WTC11 (cell line): ENCODE measurements around the gene SLIT3. TPM values are rescaled to one million over a fixed set of nuclear protein-coding genes. Genes with fewer than 3 reads are reported as not detected.

Experiments
- ATAC-seq: fragments of 200-7000 bp; cut with Tn5 transposase; 2 replicates; pipeline ENCODE4 v1.10.0; 2021; ENCODE audit warnings: mild to moderate bottlenecking, moderate library complexity
- CTCF ChIA-PET: fragments of 300-600 bp; sonication (Branson Sonifier 250); formaldehyde crosslinking; loops from one replicate; lab custom pipeline; 2021; ENCODE audit warnings: antibody characterized with exemption; lab: Charles Lee
- POLR2A ChIA-PET: fragments of 350-600 bp; sonication (Branson Sonifier 250); formaldehyde crosslinking; loops from one replicate; lab custom pipeline; 2021; ENCODE audit warnings: antibody characterized with exemption; lab: Charles Lee
- DNase-seq: peaks from one replicate; pipeline ENCODE4 v3.0.0; 2021; ENCODE audit warnings: low spot score
- H3K27ac Mint-ChIP-seq: 2 replicates; pipeline ENCODE4 v1.8.0; 2021; ENCODE audit warnings: mixed read lengths
- H3K27me3 Mint-ChIP-seq: 2 replicates; pipeline ENCODE4 v1.8.0; 2021; ENCODE audit warnings: low read depth, mild to moderate bottlenecking, moderate library complexity, mixed read lengths
- H3K36me3 Mint-ChIP-seq: 2 replicates; pipeline ENCODE4 v1.8.0; 2021; ENCODE audit warnings: mixed read lengths
- H3K4me1 Mint-ChIP-seq: 2 replicates; pipeline ENCODE4 v1.8.0; 2022; ENCODE audit warnings: mixed read lengths
- H3K4me3 Mint-ChIP-seq: 2 replicates; pipeline ENCODE4 v1.8.0; 2021; ENCODE audit warnings: mild to moderate bottlenecking, moderate library complexity, mixed read lengths
- H3K9me3 Mint-ChIP-seq: 2 replicates; pipeline ENCODE4 v1.8.0; 2021; ENCODE audit warnings: mixed read lengths
- CBFB ChIP-seq: sonication (generic); formaldehyde crosslinking; IDR thresholded peaks from 2 replicates; pipeline ENCODE4 v1.8.1; 2022; ENCODE audit warnings: mild to moderate bottlenecking, low read depth, missing genetic modification reagents
- CREB1 ChIP-seq: sonication (generic); formaldehyde crosslinking; IDR thresholded peaks from 2 replicates; pipeline ENCODE4 v1.8.0; 2023; ENCODE audit warnings: mild to moderate bottlenecking, missing genetic modification reagents
- ELF4 ChIP-seq: sonication (generic); formaldehyde crosslinking; IDR thresholded peaks from 2 replicates; pipeline ENCODE4 v1.8.1; 2022; ENCODE audit warnings: low read depth, mild to moderate bottlenecking, moderate library complexity, missing genetic modification reagents
- ESRRA ChIP-seq: sonication (generic); formaldehyde crosslinking; IDR thresholded peaks from 2 replicates; pipeline ENCODE4 v1.8.1; 2022; ENCODE audit warnings: mild to moderate bottlenecking, missing genetic modification reagents, borderline replicate concordance
- FOXJ3 ChIP-seq: sonication (generic); formaldehyde crosslinking; IDR thresholded peaks from 2 replicates; pipeline ENCODE4 v1.9.0; 2021; ENCODE audit warnings: missing genetic modification reagents, mild to moderate bottlenecking, borderline replicate concordance
- GRHL2 ChIP-seq: fragments of 250-450 bp; sonication (Bioruptor Pico); IDR thresholded peaks from 2 replicates; pipeline ENCODE4 v1.8.0; 2022; ENCODE audit warnings: mild to moderate bottlenecking, moderate library complexity; ENCODE audit not compliant: insufficient replicate concordance, severe bottlenecking
- GTF2I ChIP-seq: fragments of 250-450 bp; sonication (Bioruptor Pico); conservative IDR thresholded peaks from 2 replicates; pipeline ENCODE4 v1.4.0; 2021; ENCODE audit warnings: mild to moderate bottlenecking
- HMGA2 ChIP-seq: fragments of 250-450 bp; sonication (Bioruptor Pico); IDR thresholded peaks from 2 replicates; pipeline ENCODE4 v1.4.0; 2021; ENCODE audit warnings: mild to moderate bottlenecking, moderate library complexity
- JAZF1 ChIP-seq: fragments of 250-450 bp; sonication (Bioruptor Pico); IDR thresholded peaks from 2 replicates; pipeline ENCODE4 v1.9.0; 2021; ENCODE audit warnings: moderate library complexity, mild to moderate bottlenecking, inconsistent platforms
- JUN ChIP-seq: sonication (generic); formaldehyde crosslinking; IDR thresholded peaks from 2 replicates; pipeline ENCODE4 v1.8.0; 2023; ENCODE audit warnings: mild to moderate bottlenecking, missing genetic modification reagents
- KAT7 ChIP-seq: sonication (generic); formaldehyde crosslinking; IDR thresholded peaks from 2 replicates; pipeline ENCODE4 v1.8.1; 2023; ENCODE audit warnings: missing genetic modification reagents, mild to moderate bottlenecking, borderline replicate concordance
- MYBL2 ChIP-seq: sonication (generic); formaldehyde crosslinking; IDR thresholded peaks from 2 replicates; pipeline ENCODE4 v1.8.1; 2023; ENCODE audit warnings: mild to moderate bottlenecking, moderate library complexity, missing genetic modification reagents
- NR2C2 ChIP-seq: sonication (generic); formaldehyde crosslinking; IDR thresholded peaks from 2 replicates; pipeline ENCODE4 v1.8.0; 2022; ENCODE audit warnings: mild to moderate bottlenecking, missing genetic modification reagents
- NR3C1 ChIP-seq: sonication (generic); formaldehyde crosslinking; conservative IDR thresholded peaks from 2 replicates; pipeline ENCODE4 v1.8.1; 2023; ENCODE audit warnings: low read depth, mild to moderate bottlenecking, missing genetic modification reagents
- OVOL2 ChIP-seq: fragments of 250-450 bp; sonication (Bioruptor Pico); IDR thresholded peaks from 2 replicates; pipeline ENCODE4 v1.9.0; 2021; ENCODE audit warnings: mild to moderate bottlenecking, borderline replicate concordance
- ZNF138 ChIP-seq: sonication (generic); formaldehyde crosslinking; conservative IDR thresholded peaks from 2 replicates; pipeline ENCODE4 v1.8.1; 2022; ENCODE audit warnings: mild to moderate bottlenecking, moderate library complexity, missing genetic modification reagents
- ZNF232 ChIP-seq: sonication (generic); formaldehyde crosslinking; IDR thresholded peaks from 2 replicates; pipeline ENCODE4 v1.8.0; 2022; ENCODE audit warnings: mild to moderate bottlenecking, missing genetic modification reagents
- ZNF396 ChIP-seq: fragments of 250-450 bp; sonication (Bioruptor Pico); IDR thresholded peaks from 2 replicates; pipeline ENCODE4 v1.8.0; 2021; ENCODE audit warnings: mild to moderate bottlenecking, moderate library complexity, borderline replicate concordance
- total RNA-seq: library from RNA; stranded (reverse); gene quantifications from 3 replicates; pipeline ENCODE4 v1.2.3, GENCODE V29; 2021
- TF ChIP-seq, protein P1 (sequence below): sonication (generic); formaldehyde crosslinking; IDR thresholded peaks from 2 replicates; pipeline ENCODE4 v1.8.1; 2023; ENCODE audit warnings: mild to moderate bottlenecking, missing genetic modification reagents, borderline replicate concordance
- TF ChIP-seq, protein P2 (sequence below): sonication (generic); formaldehyde crosslinking; IDR thresholded peaks from 2 replicates; pipeline ENCODE4 v1.8.0; 2022; ENCODE audit warnings: mild to moderate bottlenecking, missing genetic modification reagents
- TF ChIP-seq, protein P3 (sequence below): sonication (generic); formaldehyde crosslinking; conservative IDR thresholded peaks from 2 replicates; pipeline ENCODE4 v1.8.1; 2022; ENCODE audit warnings: mild to moderate bottlenecking, missing genetic modification reagents
- TF ChIP-seq, protein P4 (sequence below): sonication (generic); formaldehyde crosslinking; IDR thresholded peaks from 2 replicates; pipeline ENCODE4 v1.8.1; 2023; ENCODE audit warnings: mild to moderate bottlenecking, moderate library complexity, missing genetic modification reagents
- TF ChIP-seq, protein P5 (sequence below): fragments of 250-450 bp; sonication (Bioruptor Pico); IDR thresholded peaks from 2 replicates; pipeline ENCODE4 v1.9.0; 2021; ENCODE audit warnings: mild to moderate bottlenecking, borderline replicate concordance

The SLIT3 gene
- total RNA-seq, 1 experiment from 2014 or later = 1.9 TPM

DNA sequence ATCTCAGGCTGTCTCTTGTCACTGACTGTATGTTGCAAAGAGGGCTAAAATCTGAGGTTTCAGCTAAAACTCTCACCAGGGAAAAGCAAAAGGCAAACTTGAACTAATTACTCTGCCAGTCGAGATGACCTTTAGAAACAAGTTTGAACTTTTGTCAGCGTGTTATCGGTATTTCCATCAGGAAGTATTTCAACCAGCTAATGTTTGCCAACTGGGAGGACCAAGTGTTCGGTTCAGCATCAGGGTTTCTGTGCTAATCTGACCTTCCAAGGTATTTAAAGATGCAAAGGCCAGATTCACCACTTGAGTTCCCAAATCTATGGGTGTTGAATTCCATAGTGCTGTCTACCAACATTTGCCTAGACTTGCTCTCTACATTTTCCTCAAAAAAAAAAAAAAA is 230.5 kb downstream of the SLIT3 start:
- CTCF ChIA-PET = no interaction called here
- no peak for ATAC-seq

DNA sequence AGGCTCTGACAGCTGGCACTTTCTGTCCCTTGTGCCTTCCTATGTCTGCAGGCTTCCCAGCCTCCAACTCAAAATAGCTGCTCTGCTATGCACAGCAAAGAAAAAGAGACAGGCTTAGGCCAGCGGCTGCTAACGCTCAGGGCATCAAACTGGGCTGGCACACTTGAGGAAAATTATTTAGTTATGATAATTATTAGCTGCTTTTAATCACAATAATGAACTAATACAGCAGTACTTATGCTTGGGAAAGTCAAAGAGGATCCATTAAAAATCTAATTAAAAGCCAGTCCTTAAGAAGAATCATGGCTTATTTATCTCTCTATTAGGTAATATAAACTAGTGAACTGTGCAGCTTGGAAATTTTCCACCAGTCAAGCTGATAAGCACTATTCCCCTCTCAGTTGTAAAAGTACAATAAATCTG is 233.2 kb downstream of the SLIT3 start:
- no peaks in the 10 kb centered on the region for H3K36me3 Mint-ChIP-seq
- DNase-seq (no peak), ATAC-seq (no peak)
- ChIA-PET POLR2A (no interaction called here), CTCF (no interaction called here)
- TF ChIP-seq FOXJ3 (CRISPR knock-in tag) (no peak), ESRRA (CRISPR knock-in tag) (no peak), HMGA2 (CRISPR knock-in tag) (no peak), CBFB (no peak), CREB1 (CRISPR knock-in tag) (no peak)
- TF ChIP-seq, protein P1, sequence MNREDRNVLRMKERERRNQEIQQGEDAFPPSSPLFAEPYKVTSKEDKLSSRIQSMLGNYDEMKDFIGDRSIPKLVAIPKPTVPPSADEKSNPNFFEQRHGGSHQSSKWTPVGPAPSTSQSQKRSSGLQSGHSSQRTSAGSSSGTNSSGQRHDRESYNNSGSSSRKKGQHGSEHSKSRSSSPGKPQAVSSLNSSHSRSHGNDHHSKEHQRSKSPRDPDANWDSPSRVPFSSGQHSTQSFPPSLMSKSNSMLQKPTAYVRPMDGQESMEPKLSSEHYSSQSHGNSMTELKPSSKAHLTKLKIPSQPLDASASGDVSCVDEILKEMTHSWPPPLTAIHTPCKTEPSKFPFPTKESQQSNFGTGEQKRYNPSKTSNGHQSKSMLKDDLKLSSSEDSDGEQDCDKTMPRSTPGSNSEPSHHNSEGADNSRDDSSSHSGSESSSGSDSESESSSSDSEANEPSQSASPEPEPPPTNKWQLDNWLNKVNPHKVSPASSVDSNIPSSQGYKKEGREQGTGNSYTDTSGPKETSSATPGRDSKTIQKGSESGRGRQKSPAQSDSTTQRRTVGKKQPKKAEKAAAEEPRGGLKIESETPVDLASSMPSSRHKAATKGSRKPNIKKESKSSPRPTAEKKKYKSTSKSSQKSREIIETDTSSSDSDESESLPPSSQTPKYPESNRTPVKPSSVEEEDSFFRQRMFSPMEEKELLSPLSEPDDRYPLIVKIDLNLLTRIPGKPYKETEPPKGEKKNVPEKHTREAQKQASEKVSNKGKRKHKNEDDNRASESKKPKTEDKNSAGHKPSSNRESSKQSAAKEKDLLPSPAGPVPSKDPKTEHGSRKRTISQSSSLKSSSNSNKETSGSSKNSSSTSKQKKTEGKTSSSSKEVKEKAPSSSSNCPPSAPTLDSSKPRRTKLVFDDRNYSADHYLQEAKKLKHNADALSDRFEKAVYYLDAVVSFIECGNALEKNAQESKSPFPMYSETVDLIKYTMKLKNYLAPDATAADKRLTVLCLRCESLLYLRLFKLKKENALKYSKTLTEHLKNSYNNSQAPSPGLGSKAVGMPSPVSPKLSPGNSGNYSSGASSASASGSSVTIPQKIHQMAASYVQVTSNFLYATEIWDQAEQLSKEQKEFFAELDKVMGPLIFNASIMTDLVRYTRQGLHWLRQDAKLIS = no peak
- H3K27me3 Mint-ChIP-seq = peaks cover 12% of the 10 kb centered on the region
- peaks cover 53% of the 10 kb centered on the region for H3K4me1 Mint-ChIP-seq
- no peak overlapping the region for H3K4me3 Mint-ChIP-seq
- H3K9me3 Mint-ChIP-seq = peaks cover 6% of the 10 kb centered on the region; the same call in 1 of the 2 replicates
- no peak overlapping the region for H3K27ac Mint-ChIP-seq

More for the DNA sequence above, 230.5 kb downstream of the SLIT3 start:
- Mint-ChIP-seq H3K27me3 (no peaks in the 10 kb centered on the region; the same call in 1 of the 2 replicates), H3K4me3 (no peak overlapping the region), H3K4me1 (peaks cover 33% of the 10 kb centered on the region), H3K27ac (no peak overlapping the region), H3K9me3 (peaks cover 23% of the 10 kb centered on the region), H3K36me3 (no peaks in the 10 kb centered on the region)
- TF ChIP-seq ZNF396 (CRISPR knock-in tag) (no peak), JAZF1 (CRISPR knock-in tag) (no peak), JUN (CRISPR knock-in tag) (no peak), ELF4 (no peak), NR2C2 (CRISPR knock-in tag) (no peak), GRHL2 (CRISPR knock-in tag) (no peak), OVOL2 (CRISPR knock-in tag) (no peak), ESRRA (CRISPR knock-in tag) (no peak), NR3C1 (CRISPR knock-in tag) (no peak), GTF2I (CRISPR knock-in tag) (no peak)
- TF ChIP-seq, protein P2, sequence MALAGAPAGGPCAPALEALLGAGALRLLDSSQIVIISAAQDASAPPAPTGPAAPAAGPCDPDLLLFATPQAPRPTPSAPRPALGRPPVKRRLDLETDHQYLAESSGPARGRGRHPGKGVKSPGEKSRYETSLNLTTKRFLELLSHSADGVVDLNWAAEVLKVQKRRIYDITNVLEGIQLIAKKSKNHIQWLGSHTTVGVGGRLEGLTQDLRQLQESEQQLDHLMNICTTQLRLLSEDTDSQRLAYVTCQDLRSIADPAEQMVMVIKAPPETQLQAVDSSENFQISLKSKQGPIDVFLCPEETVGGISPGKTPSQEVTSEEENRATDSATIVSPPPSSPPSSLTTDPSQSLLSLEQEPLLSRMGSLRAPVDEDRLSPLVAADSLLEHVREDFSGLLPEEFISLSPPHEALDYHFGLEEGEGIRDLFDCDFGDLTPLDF = no peak
- TF ChIP-seq, protein P3, sequence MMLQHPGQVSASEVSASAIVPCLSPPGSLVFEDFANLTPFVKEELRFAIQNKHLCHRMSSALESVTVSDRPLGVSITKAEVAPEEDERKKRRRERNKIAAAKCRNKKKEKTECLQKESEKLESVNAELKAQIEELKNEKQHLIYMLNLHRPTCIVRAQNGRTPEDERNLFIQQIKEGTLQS = no peak
- POLR2A ChIA-PET = no interaction called here
- DNase-seq = no peak

DNA sequence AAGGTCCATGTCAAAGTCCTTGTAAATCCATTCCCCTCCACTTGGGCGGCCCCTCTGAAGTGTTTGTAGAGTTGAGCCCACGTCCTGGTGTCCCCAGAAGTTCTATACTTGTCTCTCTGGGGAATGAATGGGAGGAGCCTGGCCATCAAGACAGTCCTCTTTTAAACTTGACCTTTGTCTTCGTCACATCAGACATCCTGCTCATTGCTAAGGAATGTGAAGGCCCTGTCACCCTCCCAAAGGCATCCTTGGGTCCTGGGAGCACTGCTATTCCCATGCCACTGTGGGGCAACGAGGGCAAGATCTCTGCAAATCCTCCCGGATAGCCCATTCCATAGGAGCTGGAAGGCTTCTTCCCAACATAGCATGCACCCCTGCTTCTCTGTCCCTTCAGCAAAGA is 235.5 kb downstream of the SLIT3 start:
- H3K27ac Mint-ChIP-seq = no peak overlapping the region
- POLR2A ChIA-PET = no interaction called here
- DNase-seq (no peak), ATAC-seq (no peak)
- H3K4me1 Mint-ChIP-seq = peaks cover 57% of the 10 kb centered on the region
- no peaks in the 10 kb centered on the region for H3K36me3 Mint-ChIP-seq
- CTCF ChIA-PET = no interaction called here
- no peak overlapping the region for H3K4me3 Mint-ChIP-seq
- H3K9me3 Mint-ChIP-seq = no peaks in the 10 kb centered on the region
- peaks cover 22% of the 10 kb centered on the region for H3K27me3 Mint-ChIP-seq
- TF ChIP-seq JAZF1 (CRISPR knock-in tag) (no peak), MYBL2 (CRISPR knock-in tag) (no peak), OVOL2 (CRISPR knock-in tag) (no peak), ZNF232 (CRISPR knock-in tag) (no peak), ZNF138 (CRISPR knock-in tag) (no peak), KAT7 (CRISPR knock-in tag) (no peak)
- TF ChIP-seq, protein P4, sequence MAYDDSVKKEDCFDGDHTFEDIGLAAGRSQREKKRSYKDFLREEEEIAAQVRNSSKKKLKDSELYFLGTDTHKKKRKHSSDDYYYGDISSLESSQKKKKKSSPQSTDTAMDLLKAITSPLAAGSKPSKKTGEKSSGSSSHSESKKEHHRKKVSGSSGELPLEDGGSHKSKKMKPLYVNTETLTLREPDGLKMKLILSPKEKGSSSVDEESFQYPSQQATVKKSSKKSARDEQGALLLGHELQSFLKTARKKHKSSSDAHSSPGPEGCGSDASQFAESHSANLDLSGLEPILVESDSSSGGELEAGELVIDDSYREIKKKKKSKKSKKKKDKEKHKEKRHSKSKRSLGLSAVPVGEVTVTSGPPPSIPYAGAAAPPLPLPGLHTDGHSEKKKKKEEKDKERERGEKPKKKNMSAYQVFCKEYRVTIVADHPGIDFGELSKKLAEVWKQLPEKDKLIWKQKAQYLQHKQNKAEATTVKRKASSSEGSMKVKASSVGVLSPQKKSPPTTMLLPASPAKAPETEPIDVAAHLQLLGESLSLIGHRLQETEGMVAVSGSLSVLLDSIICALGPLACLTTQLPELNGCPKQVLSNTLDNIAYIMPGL = no peak
- TF ChIP-seq, protein P5, sequence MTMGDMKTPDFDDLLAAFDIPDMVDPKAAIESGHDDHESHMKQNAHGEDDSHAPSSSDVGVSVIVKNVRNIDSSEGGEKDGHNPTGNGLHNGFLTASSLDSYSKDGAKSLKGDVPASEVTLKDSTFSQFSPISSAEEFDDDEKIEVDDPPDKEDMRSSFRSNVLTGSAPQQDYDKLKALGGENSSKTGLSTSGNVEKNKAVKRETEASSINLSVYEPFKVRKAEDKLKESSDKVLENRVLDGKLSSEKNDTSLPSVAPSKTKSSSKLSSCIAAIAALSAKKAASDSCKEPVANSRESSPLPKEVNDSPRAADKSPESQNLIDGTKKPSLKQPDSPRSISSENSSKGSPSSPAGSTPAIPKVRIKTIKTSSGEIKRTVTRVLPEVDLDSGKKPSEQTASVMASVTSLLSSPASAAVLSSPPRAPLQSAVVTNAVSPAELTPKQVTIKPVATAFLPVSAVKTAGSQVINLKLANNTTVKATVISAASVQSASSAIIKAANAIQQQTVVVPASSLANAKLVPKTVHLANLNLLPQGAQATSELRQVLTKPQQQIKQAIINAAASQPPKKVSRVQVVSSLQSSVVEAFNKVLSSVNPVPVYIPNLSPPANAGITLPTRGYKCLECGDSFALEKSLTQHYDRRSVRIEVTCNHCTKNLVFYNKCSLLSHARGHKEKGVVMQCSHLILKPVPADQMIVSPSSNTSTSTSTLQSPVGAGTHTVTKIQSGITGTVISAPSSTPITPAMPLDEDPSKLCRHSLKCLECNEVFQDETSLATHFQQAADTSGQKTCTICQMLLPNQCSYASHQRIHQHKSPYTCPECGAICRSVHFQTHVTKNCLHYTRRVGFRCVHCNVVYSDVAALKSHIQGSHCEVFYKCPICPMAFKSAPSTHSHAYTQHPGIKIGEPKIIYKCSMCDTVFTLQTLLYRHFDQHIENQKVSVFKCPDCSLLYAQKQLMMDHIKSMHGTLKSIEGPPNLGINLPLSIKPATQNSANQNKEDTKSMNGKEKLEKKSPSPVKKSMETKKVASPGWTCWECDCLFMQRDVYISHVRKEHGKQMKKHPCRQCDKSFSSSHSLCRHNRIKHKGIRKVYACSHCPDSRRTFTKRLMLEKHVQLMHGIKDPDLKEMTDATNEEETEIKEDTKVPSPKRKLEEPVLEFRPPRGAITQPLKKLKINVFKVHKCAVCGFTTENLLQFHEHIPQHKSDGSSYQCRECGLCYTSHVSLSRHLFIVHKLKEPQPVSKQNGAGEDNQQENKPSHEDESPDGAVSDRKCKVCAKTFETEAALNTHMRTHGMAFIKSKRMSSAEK (CRISPR knock-in tag) = no peak
